GM21423 (cell line): ENCODE measurements around the gene ANKRD23.

ENCODE experiments used
- ATAC-seq: cut with Tn5 transposase; IDR thresholded peaks from one replicate; pipeline ENCODE4 v1.9.1; 2021; ENCODE audit warnings: mild to moderate bottlenecking, moderate library complexity; ENCODE audit not compliant: unreplicated experiment

Gene ANKRD23

DNA sequence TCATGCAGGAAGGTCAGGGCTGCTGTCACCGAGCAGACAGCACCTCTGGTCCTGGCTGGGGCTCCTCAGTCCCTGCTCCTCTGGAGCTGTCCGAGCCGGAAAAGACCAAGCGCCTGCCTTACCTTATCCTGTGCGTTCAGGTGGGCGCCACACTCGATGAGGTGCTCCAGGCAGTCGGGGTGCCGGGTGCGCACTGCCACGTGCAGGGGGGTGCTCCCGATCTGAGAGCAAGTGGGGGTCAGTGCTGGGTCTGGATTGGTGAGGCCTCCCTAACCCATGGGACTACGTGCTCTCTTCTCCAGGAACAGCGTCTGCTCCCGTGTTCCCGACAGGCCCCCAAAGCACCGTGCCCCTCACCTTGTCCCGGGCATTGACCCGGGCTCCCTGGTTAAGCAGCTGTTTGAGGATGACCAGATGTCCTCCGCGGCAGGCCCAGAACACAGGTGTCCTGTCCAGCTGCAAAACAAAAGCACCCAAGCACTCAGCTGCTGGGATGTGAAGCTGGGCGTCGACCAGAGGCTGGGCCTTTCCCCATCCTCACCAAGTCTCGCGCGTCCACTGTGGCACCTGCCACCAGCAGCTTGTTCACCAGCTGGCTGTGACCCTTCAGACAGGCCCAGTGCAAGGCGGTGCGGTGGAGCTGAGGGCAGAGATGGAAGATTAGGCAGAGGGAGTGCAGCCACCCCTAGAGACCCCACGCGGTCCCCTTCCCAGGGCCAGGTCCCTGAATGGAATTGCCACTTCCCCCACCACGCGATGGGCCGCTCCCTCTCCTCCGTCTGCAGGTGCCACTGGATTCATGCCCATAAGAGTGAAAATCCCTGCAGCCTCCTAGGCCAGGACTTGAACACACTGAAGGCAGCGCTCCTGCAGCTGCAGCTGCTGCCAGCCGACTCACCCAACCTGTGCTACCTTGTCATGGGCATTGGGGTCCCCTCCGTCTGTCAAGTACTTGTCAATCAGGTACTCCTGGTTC is 3.7 kb downstream of the ANKRD23 start:
- ATAC-seq, result no peak

GRCh38 chr2:96839293-96839874 is 4.4 kb downstream of the ANKRD23 start:
- peak; percentile 74 for ATAC-seq

- no peak for ATAC-seq
These were observed 5.2 kb downstream of the ANKRD23 start for GRCh38 chr2:96838345-96839292.

GRCh38 chr2:96837575-96837974 is 6.2 kb downstream of the ANKRD23 start:
- no peak for ATAC-seq

DNA sequence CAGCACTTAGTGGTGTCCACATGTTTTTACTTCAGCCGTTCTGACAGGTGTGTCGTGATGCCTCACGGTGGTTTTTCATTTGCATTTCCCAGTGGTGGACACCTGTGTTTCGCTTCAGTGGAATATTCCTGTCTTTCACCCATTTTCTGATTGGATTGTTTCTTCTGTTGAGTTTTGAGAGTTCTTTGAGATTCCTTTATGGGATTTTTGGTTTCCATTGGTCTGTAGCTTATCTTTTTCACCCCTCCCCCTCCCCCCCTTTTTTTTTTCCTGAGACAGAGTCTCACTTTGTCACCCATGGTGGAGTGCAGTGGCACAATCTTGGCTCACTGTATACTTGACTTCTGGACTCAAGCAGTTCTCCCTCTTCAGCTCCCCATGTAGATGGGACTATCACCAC is 8.0 kb downstream of the ANKRD23 start:
- no peak for ATAC-seq

GRCh38 chr2:96832754-96833507 is 10.9 kb downstream of the ANKRD23 start:
- no peak for ATAC-seq

GRCh38 chr2:96832408-96832753 is 11.4 kb downstream of the ANKRD23 start:
- ATAC-seq, result no peak

DNA sequence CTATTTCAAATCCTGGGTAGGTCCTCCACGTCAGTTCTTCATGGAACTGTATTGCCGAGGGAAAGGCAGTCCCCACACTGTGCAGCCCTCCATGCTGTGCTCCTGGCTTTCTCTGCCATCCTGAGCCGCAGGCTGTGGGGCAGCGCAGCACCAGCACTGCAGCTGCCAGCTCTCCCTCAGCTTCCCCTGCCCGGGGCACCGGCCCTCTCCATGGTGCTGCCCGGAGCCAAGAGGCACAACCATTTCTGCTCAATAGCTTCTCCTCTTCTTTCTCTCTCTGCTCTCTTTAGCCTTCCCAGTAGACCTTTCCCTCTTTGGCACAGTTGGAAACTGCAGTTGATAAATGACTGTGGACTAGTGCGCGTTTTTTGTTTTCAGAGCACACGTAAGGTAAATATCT is 12.1 kb downstream of the ANKRD23 start:
- no peak for ATAC-seq

DNA sequence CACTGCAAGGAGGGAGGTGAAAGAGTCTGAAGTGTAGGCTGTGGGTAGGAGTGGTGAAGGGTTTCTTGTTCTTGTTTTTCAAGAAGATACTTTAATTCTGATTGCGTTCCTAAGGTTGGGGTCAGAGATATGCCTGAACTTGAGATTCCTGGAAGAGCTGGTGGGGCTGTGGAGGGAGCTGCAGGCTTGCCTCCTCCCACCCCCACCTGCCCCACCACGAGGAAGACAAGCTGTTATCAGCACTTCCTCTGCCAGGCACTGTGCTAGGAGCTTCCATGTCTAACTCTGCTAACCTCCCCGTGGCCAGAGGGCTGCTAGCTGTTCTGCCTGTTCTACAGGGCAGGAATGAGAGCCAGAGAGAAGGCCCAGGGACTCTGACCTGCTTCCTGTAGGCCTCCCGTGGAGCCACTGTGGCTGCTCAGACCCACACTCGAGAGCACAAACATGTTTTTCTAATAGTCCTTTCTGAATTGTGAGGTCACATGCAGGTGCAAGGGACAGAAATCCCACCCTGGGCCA is 13.7 kb downstream of the ANKRD23 start:
- ATAC-seq, result no peak

GRCh38 chr2:96828874-96829273 is 14.9 kb downstream of the ANKRD23 start:
- no peak for ATAC-seq

DNA sequence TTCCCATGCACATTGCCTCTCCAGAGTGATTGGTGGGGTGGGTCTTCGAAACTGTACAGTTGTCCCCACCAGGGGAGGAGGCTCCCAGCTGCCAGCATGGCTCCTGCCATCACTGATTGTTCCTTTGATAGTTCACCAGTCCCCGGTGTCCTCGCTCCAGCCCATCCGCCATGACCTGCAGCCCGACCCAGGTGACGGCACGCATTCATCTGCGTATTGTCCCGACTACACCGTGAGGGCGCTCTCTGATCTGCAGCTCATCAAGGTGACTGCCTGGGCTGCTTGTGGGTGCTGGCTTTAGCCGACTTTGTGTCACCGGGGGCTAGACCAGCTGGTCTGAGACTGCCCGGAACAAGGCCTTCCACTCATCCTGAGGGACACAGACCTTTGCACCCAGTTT is 15.4 kb downstream of the ANKRD23 start:
- ATAC-seq, result no peak

GRCh38 chr2:96826546-96827278 is 17.1 kb downstream of the ANKRD23 start:
- ATAC-seq, result no peak

- no peak for ATAC-seq
These were observed 18.8 kb downstream of the ANKRD23 start for GRCh38 chr2:96825057-96825456.

DNA sequence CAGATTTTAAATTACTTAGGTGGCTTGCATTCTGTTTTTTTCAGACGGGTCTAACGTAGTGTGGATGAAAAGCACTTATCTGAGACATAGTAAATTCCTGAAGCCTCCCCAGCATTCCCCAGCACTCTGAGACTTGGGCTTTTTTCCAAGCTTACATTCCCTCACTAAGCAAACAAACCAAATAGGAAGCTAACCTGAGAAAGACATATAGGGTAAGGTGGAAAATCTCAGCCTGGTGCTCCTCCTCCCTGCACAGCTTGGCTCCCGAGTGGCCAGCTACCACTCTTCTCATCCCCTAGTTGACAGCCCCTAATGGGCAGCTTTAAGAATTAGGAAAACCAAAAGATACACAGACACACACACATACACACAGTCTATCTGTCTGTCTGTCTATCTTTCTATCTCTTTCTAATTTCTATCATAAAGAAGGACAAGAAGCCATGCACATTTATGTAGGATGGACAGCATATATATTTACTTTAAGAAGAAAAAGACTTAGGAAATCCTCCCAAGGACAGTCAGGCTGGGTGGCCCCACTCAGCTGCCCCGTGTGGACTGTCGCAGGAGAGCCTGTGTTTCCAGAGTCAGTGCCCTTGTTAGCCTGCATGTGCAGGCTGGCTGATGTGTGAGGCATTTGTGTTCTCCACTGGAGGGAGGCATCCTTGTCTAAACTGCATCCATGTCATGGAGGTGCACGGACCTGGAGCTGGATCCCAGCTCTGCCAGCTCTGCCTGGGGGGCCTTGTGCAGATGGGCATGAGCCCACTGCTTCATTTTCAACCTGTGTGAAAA is 19.5 kb downstream of the ANKRD23 start:
- ATAC-seq, result no peak

GRCh38 chr2:96823198-96823597 is 20.6 kb downstream of the ANKRD23 start:
- ATAC-seq, result no peak

- ATAC-seq, result no peak
These were observed 21.0 kb downstream of the ANKRD23 start for GRCh38 chr2:96822786-96823185.

GRCh38 chr2:96821113-96821675 is 22.6 kb downstream of the ANKRD23 start:
- ATAC-seq, result no peak

GRCh38 chr2:96819876-96820511 is 23.8 kb downstream of the ANKRD23 start:
- ATAC-seq, result no peak
